NCI-H345 treated with DMSO at 0.1 percent for 48 hours (cell line): ENCODE results near the gene DNAH17.

Experiments
- DNase-seq: peaks from one replicate; lab custom pipeline; 2025; ENCODE audit not compliant: unreplicated experiment; lab: John Stamatoyannopoulos, UW

DNAH17 gene

GRCh38 chr17:78458736-78459335, 118.4 kb downstream of the DNAH17 start:
- DNase-seq = no peak

GRCh38 chr17:78458091-78458490, 119.1 kb downstream of the DNAH17 start:
- DNase-seq = no peak

- no peak for DNase-seq
These were observed 122.8 kb downstream of the DNAH17 start for GRCh38 chr17:78454346-78454745.

GRCh38 chr17:78451753-78452152, 125.4 kb downstream of the DNAH17 start:
- DNase-seq = no peak

- DNase-seq = no peak
These were observed 126.4 kb downstream of the DNAH17 start for GRCh38 chr17:78450696-78451345.

- DNase-seq = peak; percentile 30
These were observed 127.1 kb downstream of the DNAH17 start for GRCh38 chr17:78449983-78450595.

- DNase-seq = no peak
These were observed 128.7 kb downstream of the DNAH17 start for GRCh38 chr17:78448356-78448993.

GRCh38 chr17:78446833-78447232, 130.4 kb downstream of the DNAH17 start:
- no peak for DNase-seq

GRCh38 chr17:78444392-78444791, 132.8 kb downstream of the DNAH17 start:
- DNase-seq = no peak

GRCh38 chr17:78442648-78443218, 134.5 kb downstream of the DNAH17 start:
- no peak for DNase-seq

- no peak for DNase-seq
These were observed 135.8 kb downstream of the DNAH17 start for GRCh38 chr17:78441271-78441971.

GRCh38 chr17:78438694-78439325, 138.4 kb downstream of the DNAH17 start:
- DNase-seq = no peak

- DNase-seq = no peak
These were observed 138.9 kb downstream of the DNAH17 start for GRCh38 chr17:78438271-78438691.

GRCh38 chr17:78437508-78438169, 139.6 kb downstream of the DNAH17 start:
- no peak for DNase-seq

GRCh38 chr17:78435330-78436005, 141.7 kb downstream of the DNAH17 start:
- no peak for DNase-seq

GRCh38 chr17:78434455-78435329, 142.5 kb downstream of the DNAH17 start:
- DNase-seq = no peak

GRCh38 chr17:78433780-78434335, 143.3 kb downstream of the DNAH17 start:
- DNase-seq = no peak
